MM.1S (cell line): Measurements from ENCODE around the gene SLC25A26.

ENCODE experiments used
- CTCF ChIP-seq: fragments of 300-600 bp; sonication (generic); IDR thresholded peaks from 2 replicates; pipeline ENCODE4 v1.5.1; 2016; ENCODE audit warnings: antibody characterized with exemption, low read length, mixed read lengths
- EZH2 ChIP-seq: fragments of 300-600 bp; sonication (generic); optimal IDR thresholded peaks from 2 replicates; pipeline ENCODE3; 2017; ENCODE audit warnings: low read depth, mild to moderate bottlenecking, antibody characterized with exemption, low read length, mixed read lengths
- EZH2phosphoT487 ChIP-seq: fragments of 300-600 bp; sonication (generic); IDR thresholded peaks from 2 replicates; pipeline ENCODE4 v1.6.1; 2018; ENCODE audit warnings: antibody characterized with exemption, low read length

DNA sequence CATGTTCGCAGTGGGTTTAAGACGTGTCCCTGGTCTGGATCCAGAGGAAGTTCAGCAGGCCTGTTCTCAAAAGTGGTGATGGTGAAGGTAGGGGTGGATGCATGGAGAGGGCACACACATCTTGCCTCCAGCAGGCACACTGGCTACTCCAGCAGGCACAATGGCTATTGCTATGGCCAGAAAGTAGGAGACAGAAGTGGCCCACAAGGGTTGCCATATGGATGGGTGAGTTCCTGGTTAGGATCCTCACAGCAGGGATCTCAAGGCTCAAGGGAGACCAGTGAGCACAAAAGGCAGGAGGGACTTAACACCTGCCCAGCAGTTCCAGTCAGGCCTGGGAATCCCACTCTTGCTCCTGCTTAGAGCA is 172.1 kb downstream of the SLC25A26 start:
- no peak for TF ChIP-seq CTCF
- TF ChIP-seq EZH2: no peak
- TF ChIP-seq EZH2phosphoT487: no peak
